GM18517 (cell line): ENCODE results near the gene ATL1.
A peak's percentile ranks its signal among the peaks of the same experiment; 100 is the strongest.

Experiments
- ATAC-seq: cut with Tn5 transposase; IDR thresholded peaks from one replicate; pipeline ENCODE4 v1.9.1; 2021; ENCODE audit warnings: mild to moderate bottlenecking, moderate library complexity; ENCODE audit not compliant: unreplicated experiment

Gene ATL1

DNA sequence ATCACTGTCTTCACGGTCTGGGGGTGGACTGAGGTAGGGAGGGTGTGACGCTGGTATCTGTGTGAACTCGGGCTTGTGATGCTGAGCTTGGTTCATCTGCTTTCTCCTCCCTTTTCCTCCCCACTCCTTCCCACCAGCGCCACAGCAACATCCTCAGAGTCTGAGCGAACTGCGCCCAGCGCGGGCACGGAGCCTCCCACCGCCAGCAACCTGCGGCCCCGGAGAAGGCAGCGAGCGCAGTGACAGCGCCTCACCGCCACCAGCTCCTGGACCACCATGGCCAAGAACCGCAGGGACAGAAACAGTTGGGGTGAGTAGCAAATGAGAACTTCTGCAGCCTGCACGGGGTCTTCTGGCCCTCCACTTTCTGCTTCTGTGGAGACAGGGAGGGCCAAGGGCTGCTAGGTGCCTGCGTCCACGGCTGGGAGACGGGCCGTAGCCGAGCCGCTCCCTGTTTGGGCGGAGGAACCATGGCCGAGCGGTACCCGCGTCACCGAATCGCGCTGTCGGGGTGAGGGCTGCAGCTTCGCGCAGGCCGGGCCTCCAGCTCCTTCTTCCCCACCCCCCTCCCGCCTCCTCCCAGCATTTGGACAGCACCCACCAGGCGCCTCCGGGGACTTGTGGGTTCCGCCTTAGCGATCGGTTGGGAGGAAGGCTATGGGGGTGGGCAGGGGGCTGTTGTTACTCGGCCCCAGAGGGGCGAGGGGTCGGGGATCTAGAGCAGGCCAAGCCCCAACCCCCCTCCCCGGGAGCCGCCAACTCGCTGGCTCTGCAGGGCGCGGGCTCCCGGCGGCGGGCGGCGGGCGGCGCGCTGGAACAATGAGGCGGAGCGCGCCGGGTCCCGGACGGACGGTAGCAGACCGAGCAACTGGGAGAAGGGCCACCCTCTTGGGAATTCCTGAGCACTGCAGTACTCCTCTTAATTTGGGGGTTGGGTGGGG lies at the start of gene ATL1:
TSS of gene ATL1 (plus strand) at position 156 of the 941 bp plus-strand sequence. CDS start at position 277, 121 bp downstream.
- no peak for ATAC-seq

GRCh38 chr14:50510157-50510556 lies 49.8 kb upstream of the ATL1 start:
- no peak for ATAC-seq

GRCh38 chr14:50512463-50512862 lies 47.5 kb upstream of the ATL1 start:
- ATAC-seq = no peak

DNA sequence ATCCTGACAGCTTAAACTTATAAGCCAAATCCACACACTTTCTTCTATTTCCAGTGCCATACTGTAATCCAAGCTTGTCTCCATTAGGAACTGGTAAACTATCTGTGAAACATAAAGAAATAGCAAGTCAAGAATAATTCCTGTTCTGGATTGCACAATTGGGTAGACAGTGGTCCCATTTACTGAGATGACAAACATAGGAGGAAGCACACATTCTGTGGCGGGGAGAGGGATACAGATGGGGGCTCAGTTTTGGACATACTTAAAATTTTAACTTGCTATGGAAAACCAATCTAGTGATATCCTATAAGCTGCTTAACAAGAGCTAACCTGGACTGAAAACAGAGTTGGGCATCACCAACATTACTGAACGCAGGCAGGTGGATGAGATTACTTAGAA lies 43.9 kb upstream of the ATL1 start:
- no peak for ATAC-seq

DNA sequence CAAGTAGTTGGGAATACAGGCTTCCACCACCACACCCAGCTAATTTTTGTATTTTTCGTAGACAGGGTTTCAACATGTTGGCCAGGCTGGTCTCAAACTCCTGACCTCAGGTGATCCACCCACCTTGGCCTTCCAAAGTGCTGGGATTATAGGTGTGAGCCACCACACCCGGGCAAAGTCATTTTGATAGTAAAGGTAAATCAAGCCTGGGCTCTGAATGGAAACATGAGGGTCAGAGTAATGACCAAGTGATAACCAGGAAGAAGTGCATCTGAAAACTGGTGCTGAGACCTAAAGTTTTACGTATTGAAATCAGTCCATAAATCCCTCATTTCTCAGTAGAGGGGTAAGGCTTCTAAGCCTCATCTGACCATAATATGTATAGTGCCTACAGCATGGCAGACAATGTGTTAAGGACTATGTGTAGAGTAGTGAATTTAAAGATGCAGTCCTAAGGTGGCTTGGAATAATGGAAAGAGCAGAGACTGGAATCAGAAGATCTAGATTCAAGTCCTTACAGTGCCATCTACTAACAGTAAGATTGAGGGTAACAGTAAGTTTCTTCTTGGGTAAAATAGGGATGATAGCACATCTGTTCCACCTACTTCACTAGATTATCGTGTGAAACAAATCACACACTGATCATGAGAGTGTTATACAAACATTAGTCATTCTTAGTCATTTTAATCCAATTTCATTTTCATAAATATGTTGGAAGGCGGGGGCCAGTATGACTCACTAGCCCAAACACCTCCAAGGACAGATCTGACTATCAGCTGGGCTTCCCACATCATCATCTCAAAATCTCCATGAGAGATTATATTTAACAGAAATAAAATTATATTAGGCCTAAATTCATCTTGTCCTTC lies 38.8 kb upstream of the ATL1 start:
- ATAC-seq = peak; percentile 61

DNA sequence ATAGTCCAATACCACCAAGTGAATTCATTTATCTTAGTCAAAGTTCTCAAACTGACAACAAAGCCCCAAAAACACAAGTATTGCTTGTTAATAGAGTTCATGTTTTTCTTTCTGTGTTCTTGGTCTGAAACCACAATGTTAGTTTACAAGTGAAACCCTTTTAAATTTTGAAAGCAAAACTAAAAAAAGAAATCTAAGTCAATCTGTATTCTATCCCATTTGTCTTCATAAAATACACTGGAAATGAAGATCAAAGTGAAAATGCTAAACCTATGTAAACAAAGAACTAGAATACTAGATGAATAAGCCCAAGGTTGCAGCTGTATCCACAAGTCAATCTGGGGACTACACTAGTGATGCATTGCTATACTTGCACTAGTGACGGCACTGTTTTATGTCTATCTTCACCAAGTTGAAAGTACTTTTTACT lies 38.0 kb upstream of the ATL1 start:
- peak; percentile 64 for ATAC-seq

GRCh38 chr14:50523271-50524041 lies 36.5 kb upstream of the ATL1 start:
- no peak for ATAC-seq

DNA sequence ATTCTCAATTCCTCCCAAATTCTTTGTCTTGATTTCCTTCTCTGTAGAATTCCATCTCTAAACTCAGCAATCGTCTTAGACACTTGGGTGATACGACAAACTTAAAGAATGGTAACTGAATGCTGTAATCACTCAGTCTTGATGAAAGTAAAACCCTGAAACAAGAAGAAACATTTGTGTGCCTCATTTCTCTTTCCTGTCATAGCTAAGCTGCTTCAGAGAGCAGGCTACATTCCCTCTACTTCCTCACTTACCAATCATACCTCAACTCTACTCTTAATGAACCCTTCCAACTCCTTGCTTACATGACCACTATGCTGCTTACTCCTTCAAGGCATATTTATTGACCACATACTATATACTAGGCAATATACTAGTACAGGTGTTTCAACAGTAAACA lies 35.9 kb upstream of the ATL1 start:
- ATAC-seq = peak; percentile 29

GRCh38 chr14:50524731-50525515 lies 35.0 kb upstream of the ATL1 start:
- ATAC-seq = no peak

DNA sequence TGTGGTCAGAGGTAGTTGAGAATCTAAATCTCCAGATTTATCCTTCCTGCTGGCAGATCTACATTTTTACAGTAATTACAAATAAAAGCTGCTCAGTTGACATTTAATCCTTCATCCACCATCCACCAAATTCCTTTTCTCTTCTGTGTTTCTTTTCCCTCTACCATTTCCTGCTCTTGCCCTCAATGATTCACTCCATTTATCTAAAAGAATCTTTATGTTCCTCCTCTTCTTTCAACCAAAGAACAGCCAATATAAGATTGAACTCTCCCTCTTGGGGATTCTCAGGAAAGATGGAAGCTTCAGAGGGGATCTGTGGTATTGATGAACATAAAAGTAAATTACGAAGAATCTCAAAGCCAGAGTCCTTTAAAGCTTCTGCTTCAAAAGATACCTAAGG lies 31.9 kb upstream of the ATL1 start:
- no peak for ATAC-seq

- ATAC-seq = no peak
Observed at GRCh38 chr14:50529288-50530179, 30.4 kb upstream of the ATL1 start.

- no peak for ATAC-seq
Observed at GRCh38 chr14:50530358-50530757, 29.6 kb upstream of the ATL1 start.

GRCh38 chr14:50530794-50531365 lies 29.1 kb upstream of the ATL1 start:
- ATAC-seq = no peak

- peak; percentile 17 for ATAC-seq
Observed at GRCh38 chr14:50531595-50532501, 28.1 kb upstream of the ATL1 start.

DNA sequence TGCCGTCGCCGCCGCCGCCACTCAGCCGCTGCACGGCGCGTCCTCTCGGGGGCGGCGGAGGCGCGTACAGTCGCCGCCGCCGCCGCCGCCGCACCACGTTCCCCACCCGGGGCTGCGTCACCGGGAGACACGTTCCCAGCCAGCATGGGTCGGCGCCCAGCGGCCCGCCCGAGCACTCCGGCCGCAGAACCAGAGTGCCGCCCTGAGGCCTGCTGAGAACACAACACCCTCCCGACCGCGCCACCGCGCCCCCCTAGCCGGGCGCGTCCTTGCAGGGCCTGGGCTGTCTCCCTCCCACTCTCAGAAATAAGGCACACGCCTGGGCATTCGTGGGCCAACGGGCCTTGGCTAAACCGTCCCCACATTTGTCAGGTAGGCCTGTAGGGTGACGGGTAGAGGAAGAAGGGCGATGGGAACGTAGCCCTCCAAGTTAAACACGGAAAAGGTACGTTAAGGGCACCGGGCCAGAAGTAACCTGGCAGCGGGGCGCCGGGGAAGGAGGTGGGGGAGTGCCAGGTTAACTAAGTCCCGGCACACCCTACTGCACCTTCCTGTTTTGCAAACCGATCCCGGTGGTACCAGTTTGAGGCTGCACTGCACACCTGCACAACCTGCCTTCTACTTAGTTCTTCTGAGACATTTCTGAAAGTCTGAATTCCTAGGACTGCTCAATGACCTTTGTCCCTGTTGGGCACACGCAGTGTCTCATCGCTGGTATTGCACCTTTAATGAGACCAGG lies 27.3 kb upstream of the ATL1 start, which contains the start of gene MAP4K5:
TSS of gene MAP4K5 (minus strand) at position 68 of the 739 bp plus-strand sequence. CDS start 520 bp downstream, outside the sequence.
- peak; percentile 89 for ATAC-seq

DNA sequence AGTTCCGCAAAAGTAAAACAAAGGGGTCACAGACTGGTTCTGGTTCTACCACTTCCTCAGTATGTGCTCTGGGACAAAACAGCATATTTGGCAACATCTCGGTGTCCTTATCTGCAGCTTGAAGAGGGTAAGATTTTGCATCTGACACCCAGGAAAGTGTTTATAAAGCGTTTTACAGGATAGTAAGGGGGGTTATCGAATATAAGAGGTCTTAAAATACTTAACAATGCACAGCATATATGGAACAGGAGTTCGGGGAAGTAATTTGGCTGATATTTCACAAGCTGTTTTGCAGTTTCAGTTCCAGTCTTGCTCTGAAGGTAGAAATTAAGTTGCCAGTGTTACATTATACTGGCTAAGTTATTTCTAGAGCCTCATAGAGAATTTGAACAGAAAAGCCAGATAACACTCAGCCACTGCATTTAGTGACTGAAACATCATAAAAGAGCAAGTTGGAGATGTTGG lies 26.7 kb upstream of the ATL1 start:
- ATAC-seq = peak; percentile 25

DNA sequence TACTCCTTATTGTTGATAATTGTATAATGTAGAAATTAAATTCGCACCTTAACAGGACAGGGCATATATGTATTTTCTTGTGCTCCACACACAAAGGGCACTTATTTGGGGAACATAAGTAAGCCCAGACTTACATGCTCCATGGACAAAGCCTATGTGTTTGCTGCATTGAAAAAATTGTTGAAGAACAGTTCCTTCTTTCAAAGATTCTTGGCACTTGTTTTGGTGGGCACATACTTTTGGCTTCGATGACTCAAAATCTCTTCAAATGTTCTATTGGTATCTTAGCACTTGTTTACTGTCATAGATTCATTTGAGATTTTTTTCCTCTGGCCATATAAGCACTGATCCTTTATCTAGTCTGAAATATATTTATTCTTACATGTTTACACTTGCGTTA lies 26.1 kb upstream of the ATL1 start:
- no peak for ATAC-seq
